ENCODE measurements around the gene TCF19.
A peak's percentile ranks its signal among the peaks of the same experiment; 100 is the strongest.

The TCF19 gene, protein sequence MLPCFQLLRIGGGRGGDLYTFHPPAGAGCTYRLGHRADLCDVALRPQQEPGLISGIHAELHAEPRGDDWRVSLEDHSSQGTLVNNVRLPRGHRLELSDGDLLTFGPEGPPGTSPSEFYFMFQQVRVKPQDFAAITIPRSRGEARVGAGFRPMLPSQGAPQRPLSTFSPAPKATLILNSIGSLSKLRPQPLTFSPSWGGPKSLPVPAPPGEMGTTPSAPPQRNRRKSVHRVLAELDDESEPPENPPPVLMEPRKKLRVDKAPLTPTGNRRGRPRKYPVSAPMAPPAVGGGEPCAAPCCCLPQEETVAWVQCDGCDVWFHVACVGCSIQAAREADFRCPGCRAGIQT

DNA sequence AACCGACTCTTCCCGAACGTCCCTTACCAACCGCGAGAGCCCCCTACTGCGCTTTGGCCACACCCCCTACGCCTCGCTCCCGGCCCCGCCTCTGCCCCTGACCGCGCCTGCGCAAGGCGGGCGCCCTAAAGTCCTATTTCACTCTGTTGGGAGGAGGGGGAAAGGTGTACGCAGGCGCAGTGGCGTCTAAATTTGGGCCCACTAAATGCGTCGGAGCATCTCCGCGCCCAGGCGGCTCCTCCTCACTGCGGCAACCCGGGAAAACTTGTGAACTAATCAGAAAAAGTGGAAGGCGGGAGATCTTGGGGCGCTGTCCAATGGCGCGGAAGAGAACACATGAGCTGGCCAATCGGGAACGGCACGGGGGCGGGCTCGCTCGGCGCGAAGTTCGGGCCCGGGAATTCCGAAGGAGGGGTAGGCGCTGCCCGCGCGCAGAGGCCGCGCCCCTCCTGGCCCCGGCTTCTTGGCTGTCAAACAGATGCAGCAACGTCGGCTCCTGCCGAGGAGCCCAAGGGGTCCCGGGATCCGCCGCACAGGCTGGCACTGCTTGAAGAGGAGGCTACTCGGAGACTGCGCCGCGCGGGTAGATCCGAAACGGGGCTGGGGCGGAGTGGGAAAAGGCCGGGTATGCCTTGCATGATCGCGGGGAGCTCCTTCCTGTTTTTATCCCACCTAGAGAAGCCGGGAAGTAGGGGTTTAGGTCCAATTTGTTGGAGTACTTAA lies at the start of gene TCF19:
Gene TCF19, plus strand, starts transcription at position 450 of the 723 bp plus-strand sequence. CDS start 881 bp downstream, outside the sequence.
- peak; percentile 99 for DNase-seq

DNA sequence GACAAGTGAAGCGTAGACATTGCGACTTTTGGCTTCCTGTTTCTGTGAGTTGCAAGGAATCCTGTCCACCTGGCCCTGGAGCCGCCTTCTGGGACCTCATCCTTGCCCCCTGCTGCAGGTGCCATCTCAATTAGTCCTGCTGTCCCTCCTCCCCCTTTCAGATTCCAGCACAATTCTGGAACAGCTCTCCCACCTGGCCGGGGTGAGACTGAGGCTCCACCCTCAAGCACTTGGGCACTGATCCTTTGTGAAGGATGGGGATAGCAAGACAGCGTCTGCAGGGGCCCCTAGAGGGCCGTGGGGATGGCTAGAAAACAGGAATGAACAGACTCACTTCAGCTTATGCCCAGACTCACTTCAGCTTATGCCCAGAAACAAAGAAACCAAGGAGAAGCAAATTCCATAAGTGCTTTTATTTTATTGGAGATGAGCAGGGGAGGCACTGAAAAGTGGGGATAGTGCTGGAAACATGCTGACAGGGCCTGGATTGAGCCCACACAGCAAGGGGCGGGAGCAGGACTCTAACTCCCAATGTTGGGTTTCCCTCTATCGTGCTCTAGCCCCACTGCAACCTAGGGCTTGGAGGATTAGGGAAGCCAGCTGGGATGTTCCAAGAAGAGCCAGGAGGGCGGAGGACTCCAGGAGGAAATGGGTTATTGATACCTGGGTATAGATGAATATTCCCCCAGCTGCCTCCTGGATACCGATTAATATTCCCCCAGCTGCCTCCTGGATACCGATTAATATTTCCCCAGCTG lies 47.4 kb upstream of the TCF19 start:
- no peak for DNase-seq

DNA sequence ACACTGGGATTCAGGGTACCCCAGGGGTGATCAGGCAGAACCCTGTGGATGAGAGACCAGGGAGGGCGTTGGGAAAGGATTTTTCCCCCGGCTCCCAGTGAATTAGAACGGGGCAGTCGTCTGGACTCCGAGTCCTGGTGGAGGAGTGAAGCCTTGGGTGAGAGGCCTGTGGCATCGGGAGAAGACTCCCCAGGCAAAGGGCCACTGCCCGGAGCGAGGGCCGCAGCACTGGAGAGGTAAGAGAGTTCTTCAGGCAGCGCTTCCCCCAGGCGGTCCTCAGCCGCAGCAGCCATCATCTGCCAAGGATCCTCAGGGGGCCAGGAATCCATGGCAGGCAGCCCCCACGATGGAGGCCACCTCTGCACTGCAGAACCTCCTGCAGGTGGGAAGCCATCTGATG lies 46.7 kb upstream of the TCF19 start:
- DNase-seq: no peak

DNA sequence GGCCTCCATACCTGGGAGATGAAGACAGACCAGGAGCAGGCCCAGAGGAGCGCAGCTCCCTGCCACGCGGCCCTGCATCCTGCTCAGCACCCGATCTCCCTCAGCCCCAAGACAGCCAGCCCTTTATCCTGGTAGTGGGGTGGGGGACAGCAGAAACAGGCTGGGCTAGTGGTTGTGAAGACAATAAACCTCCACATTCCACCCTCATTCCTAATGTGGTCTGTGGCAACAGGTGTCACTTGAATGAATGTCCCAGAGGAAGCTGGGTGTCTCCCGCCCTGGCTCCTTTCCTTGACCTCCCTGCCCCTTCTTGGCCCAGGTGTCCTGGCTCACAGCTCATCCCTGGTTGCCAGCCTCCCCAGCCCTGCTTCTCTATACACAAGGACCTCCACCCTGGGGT lies 45.9 kb upstream of the TCF19 start, which contains the start of gene C6orf15:
Gene C6orf15, minus strand, starts transcription at position 98 of the 400 bp plus-strand sequence. Its CDS starts 20 bp downstream, at position 78.
- no peak for DNase-seq

DNA sequence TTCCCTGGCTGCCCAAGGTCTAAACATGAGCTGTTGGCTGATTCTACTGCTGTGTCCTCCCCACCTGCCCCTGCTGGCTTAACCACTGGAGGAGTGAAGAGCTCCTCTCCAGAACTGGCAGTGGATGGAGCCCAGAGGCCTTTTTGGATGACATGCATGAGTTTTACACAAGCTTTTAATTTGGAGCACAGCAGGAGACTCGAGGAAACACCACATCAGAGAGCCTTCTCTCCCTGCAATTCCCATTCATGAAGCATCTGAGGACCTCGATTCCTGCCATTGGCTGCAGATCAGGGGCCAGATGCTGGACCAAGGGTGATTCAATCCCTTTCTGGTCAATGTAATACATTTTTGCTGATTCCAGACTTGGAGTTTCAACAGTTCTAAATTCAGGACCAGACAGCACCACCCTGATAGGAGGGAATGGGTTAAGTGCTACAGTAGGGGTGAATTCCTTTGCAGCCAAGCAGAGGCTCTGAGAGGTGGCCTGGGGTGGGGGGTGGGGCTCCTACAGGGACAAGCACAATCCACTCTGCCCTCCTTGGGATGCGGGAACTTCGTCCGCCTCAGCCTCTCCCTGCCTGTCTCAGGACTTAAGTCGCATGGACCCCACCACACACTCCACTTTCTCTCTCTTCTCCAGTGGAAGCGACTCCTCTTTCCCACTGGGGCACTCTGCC lies 44.4 kb upstream of the TCF19 start:
- DNase-seq: no peak

DNA sequence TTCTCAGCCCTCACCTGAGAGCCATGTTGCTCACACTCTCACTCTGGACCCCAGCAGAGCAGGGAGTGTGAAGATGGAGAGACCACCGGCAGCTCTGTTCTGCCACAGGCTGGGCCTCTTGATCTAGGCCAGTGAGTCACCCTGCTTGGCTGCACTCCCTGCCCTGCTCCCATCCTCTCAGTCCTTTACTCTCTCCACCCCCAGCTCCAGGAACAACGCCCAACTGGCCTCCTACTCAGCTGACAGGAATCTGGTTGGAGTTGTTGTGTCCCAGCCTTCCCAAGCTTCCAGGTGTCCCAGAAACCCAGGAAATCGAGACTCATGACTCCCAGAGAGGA lies 43.9 kb upstream of the TCF19 start, which contains the start of gene PSORS1C1:
Gene PSORS1C1, plus strand, starts transcription at position 260 of the 338 bp plus-strand sequence. CDS start 14,833 bp downstream, outside the sequence.
- DNase-seq: no peak

DNA sequence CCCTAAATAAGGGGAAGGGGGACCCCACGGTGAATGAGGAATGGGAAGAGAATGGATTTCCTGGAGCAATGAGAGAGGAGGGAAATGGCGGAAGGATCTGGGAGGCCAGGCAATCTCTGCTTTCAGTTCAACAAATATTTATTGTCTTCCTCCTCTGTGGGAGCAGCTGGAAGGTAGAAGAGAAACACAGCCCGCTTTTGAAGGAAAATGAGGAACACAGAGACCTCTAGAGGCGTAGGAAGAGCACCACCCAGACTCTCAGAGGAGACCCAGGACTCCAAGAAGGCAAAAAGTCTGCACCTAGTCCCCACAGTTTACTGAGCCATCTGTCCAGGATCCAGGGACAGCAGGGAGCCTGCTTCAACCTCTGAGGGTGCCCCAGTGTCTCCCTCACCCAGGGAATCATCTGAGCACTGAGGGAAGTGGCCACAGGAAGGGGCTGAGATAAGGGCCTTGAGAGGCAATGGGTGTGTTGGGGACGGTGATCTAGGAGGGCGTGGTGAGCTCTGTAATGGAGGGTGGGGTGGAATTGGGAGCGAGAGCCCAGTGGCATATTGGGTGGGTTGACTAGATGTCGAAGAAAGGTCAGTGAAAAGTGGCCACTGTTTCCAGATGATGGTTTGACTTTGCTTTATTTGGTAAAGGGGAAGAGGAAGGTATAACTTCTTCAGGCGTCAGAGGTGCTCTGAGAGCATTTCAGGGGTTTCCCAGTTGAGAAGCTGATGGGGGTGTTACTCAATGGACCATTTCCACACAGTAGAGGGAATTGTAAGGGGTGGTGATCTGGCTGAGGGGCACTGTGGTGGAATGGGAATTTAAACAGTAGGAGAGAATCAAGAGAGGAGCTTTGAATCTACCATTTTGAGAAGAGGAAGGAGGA lies 43.2 kb upstream of the TCF19 start:
- DNase-seq: peak; percentile 22

DNA sequence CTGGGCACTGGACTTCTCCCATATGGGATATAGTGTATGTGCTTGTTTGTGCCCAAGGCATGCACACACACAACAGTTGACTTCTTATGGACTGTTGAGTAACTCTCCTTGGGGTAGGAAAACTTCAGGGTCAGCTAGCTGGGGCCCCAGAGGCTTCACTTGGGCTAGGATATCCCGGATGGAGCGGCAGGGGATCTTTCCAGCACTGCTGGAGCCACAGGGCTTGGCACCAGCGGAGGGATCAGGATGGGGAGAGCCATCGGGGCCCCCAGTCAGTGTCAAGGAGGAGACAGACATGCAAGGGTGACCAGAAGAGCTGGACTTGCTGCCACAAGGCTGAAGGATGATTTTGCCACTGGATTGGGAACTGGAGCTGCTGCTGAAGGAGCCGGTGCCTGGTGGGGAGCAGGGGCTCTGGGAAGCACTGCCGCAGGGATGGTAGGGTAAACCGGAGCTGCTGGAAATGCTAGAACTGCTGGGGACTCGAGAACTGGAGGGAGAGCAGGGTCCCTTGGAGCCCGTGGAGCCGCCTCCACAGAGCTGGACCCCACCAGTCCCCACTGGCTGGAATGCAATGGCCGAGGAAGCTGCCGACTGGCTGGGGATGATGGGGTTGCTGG lies 42.3 kb upstream of the TCF19 start:
- no peak for DNase-seq

DNA sequence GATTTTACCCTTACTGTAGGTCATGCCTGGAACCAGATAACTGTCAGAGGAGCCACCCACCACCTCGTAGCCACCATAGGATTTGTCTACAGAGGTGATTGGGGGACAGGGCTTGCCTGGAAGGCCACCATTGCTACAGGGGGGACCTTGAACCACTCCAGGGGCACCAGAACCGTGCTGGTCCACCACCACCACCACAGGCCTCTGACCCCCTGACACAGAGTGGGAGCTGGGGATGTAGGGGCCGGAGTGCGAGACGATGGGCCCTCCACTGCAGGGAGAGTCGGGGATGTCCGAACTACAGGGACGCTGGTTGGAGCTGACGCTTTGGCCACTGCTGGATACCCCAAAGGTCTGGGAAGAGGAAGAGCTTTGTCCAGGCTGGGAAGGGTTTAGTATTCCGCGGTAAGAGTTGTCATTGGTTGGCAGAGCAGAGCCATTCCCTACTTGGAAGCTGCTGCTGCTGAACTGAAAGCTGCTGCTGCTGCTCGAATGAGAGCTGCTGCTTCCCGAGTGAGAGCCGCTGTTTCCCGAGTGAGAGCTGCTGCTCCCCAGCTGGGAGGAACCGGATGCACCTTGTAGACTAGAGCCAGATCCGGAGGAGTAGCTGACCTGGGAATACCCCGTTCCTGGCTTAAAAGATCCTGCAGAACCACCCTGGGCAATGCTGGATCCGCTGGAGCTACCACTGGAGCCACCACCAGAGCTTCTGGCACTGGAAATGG lies 41.6 kb upstream of the TCF19 start:
- no peak for DNase-seq

DNA sequence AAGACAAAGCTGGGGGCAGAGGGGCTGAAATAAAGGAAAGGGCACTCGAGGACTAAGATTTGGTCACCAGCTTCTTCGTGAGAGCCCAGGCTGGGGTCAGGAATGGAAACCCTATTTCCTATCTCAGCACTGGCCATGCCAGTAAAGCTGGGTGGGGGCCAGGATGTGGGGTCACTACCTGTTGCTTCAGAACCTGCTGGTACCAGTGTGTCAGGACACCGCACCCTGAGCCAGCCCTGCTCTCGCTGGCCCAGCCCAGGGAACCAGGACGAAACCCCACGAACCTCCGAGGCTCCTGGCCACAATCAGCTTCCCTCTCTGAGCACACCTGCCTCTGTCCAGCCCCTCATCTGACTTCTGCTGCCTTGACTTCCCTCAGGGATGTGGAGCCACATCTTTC lies 40.2 kb upstream of the TCF19 start:
- DNase-seq: no peak

DNA sequence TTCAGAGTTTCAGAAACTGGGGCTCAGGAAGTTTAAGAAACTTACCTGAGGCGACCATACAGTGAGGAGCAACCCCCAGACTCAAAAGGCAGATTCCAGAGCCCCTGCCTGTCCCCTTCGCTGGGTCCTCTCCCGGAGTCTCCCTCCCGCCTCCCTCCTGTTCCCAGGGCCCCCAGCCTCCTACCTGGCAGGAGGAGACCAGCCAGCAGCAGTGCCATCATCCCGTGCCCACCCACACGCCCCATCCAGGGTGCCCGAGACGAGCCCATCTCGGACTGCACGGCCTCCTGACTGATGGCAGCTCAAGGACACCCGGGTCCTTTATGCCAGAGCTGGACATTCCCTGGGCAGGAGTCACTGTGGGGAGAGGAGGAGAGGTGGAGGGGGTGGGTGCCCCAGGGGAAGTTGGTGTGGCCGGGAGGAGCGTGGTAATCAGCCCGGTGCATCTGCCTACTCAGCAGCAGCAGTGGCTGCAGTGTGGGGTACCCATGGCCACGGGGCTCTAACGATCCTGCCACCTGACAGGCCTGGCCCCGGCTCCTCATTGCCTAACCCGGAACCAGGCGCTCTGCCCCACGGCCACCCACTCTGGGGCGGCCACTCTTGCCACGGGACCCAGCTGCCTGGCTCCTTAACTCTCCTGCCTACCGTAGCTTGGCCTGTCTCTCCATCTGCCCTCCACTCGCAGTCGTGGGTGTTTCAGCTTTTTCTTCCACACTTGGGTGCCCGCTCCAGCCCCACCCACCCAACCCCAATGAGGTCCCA lies 38.1 kb upstream of the TCF19 start, which contains the start of gene CDSN:
Gene CDSN, minus strand, starts transcription at position 296 of the 765 bp plus-strand sequence. Its CDS starts 27 bp downstream, at position 269.
- DNase-seq: no peak

DNA sequence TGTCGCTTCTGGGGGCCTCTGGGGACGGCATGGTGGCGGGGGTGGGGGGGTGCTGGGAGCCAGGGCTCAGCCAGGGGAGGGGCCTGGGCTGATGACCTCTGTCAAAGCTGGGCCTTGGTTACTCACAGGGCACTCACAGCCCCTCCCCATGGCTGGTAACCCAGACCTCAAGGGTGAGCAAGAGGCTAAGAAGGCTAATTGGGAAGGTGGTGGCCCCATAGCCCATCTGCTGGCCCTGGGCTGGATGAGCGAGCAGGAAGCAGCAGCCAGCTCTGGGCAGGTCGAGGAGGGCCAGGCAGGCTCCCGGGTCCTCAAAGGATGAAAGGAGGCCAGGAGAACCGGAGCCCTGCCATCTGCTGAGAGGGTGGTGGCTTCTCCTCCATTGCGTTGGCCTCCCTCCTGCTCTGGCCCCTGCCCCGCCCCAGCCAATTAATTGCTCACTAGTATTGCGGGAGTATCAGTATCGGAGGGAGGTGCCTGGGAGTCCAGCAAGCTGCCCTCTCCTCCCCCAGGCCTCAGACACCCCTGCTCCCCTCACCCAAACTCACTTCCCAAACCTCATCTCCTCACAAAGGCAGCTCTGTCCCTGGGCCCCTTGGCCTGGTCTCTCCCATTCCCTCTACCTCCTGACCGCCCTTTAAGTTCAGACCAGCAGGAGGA lies 37.1 kb upstream of the TCF19 start:
- no peak for DNase-seq

DNA sequence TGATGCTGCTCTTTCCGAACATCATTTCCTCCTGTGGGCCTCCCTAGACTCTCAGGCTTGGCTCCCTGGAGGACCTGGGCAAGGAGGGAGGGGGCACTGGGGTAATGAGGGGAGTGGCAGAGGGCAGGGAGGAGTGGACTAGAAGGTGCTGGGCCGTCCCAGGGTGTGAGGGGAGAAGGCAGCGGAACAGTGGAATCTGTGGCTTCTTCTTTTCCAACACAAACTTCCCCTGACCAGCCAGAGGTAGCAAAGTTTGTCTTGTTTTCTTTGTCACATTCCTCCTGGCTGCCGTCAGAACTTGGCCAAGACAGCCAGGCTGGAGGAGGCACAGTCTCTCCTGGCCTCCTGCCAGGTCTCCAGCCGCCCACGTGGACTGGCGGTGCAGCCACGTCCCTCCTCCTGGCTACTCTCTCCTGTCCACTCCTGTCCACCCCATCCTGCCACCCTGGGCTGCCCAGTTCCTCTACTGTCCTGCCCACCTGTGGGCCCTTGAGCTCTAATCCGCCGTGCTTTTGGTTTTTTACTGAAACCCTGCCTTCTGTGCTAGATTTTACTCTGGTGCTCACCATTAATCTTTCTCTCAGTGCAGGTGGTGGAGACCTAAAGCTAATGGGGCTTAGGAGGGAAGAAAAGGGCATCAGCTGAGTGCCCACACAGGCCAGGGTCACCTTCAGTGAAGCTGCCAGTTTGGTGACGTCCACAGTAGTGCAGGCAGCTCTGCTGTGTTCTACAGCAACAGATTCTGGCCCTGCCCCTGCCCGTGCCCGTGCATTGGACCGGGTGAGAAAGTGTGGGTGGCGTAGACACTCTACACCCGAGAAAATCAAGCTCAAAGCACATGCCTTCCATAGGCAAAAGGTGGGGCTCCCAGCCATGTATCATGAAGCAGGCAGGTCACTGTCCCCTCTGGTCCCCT lies 35.3 kb upstream of the TCF19 start:
- no peak for DNase-seq

DNA sequence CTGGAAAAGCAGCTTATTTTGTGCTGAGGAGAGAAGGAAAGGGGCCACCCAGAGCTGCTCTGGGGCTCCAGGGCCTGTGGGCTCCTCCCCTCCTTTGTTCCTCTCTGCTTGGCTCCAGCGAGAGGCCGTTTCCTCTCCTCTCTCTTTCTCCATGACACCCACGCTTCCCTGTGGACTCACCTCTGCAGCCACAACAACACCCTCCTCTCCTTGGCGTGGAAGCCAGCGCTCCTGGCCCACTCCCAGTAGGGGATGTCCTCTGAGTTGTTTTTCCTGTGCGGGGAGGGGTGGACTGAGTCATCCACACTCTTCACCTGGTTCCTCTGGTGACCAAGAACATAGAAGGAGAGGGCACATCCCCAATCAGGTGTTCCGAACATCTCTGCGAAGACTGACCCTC lies 33.2 kb upstream of the TCF19 start:
- no peak for DNase-seq

DNA sequence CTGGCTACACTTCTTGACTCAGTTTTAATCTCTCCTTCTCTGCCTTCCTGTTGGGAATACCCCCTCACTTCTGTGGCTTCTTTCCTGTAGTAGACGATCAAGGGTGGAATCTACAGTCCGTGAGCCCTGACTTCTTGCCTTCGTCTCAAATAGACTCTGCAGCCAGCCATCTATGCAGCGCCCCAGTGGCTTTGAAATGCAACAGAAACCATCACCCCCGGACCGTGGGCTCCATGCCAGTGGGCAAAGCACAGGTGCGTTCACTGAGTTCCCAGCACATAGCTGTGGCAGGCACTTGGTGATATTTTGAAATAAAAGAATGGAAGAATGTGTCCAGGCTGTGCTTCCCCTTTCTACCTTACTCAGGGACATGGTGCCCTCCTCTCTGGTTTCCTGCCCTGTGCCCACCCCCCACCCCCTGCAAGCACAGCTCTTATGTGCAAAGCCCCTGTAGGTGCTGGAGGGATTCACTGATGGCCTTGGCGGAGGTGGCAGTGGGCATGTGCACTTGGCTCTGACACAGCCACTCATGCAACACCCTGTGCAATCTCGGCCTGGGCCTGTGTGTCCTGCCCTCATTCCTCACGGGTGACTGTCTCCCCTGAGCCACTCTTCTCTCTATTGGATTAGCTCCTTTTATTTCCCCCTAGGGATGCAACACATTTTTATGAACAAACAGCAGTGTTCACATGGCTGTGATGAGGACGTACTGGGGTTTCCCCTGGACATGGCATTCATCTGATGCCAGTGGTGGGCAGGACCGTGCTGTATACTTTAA lies 32.6 kb upstream of the TCF19 start:
- no peak for DNase-seq

DNA sequence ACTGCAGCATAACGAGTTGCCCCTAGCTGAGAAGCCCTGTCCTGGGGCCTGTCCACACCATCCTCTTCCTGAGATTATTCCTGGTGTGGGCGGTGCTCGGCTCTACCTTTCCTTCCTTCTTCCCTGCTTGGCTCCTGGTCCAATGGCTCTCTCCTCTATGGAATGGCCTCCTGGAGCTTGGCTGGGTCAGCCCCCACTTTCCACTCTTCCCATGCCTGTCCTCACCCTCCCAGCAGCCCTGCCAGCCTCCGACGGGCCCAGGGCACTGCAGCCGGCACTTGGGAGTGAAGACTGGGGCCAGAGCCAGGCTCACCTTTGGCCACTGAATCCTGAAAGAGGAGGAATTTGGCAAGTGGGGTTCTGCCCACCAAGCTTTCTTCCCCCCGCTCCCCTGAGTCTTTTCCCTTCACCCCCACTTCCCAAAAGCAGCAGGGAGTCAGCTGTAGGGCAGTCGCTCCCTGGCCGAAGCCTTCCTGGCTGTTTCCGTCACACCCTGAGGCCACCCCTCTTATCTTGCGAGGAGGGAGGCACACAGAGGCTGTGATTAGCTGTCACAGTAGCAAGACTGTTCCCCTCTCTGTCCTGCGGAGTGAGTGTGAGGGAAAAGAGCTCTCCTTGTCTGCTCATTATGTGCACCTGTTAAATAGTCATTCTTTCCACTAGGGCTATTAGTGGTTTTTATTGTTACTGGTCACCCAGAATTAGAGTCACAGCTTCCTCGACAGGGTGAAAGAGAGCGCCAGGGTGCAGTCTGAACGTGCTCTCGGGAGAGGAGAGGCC lies 31.8 kb upstream of the TCF19 start:
- DNase-seq: no peak
